ENCODE results near the gene SLC6A4.
"Not testable (repeated sequence)": the region's sequence is repeated elsewhere in the genome, so short reads cannot be mapped to it uniquely, and the experiment has no call there.

The SLC6A4 gene

DNA sequence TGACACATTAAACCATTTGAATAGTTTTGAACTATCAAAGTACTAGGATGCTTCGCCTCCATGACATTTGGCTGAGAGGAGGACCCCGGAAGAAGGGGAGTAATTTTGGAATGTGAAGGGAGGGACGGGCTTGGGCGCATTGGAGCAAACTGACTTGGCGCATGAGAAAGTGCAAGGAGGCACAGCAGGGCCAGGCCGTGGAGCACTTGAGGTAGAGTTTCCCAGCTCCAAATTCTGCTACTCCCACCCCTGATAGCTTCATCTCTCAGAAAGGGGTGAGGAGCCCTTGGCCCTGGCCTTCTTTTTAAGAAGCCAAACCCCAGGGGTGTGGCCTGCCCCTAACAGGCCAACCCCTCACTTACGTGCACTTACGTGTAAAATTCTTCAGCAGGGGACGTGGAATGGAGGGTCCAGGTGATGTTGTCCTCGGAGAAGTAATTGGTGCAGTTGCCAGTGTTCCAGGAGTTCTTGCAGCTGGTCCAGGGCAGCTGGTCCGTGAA is 17.7 kb downstream of the SLC6A4 start:
- no peak for DNase-seq

DNA sequence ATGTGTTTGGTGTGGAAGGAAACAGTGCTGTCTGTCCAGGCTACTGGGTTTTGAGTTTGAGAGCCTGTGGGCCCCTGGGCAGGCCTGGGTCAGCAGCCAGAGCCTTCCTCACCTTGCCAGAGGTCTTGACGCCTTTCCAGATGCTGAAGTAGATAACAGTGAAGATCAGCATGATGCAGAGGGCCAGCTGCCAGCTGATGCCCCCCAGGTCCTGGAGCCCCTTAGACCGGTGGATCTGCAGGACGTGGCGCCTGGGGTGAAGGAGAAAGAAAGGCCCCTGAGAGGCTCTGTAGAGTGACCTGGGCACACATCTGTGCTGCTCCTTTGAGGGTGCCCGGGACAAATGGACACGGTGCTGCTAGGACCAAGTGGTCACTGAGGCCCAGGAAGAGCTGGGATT is 18.4 kb downstream of the SLC6A4 start:
- DNase-seq, result no peak

DNA sequence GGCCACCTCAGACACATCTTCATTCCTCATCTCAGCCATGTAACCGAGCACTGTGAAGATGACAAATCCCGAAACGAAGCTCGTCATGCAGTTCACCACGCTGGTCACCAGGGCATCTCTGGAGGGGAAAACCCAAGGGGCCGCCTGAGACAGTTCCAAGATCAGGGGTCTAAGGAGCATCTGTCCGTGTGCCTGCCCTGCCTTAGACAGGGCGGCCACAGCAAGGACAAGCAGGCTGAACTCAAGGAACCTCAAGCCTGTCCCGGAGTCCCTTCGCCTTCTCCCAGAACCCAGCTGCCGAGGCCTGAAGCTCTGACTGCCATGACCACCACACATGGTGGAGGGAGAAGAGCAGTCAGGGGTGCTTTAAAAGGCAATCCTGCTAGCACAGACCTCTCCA is 22.7 kb downstream of the SLC6A4 start:
- DNase-seq, result no peak

- DNase-seq, result no peak
These were observed 24.1 kb downstream of the SLC6A4 start for GRCh38 chr17:30211371-30211770.

DNA sequence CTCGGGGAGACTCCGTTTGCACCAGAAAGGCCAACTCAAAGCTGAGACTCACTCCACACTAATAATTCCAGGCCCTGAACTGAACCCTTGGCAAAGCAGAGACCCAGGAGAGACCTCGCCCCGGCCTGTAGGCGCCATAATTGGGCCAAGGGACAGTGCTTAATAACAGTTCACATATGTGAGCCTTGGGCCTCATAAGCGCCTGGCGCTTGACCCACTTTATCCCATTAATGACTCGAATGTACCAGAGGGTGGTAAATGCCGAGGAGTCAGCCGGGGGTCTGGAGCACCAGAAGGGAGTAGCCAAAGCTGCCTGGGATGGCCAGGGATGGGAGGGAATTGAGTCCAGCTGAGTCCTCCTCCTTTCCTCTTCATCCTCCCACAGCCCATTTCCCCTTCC is 24.6 kb downstream of the SLC6A4 start:
- DNase-seq, result no peak

- DNase-seq, result no peak
These were observed 25.1 kb downstream of the SLC6A4 start for GRCh38 chr17:30210366-30210765.

GRCh38 chr17:30209930-30210329 is 25.6 kb downstream of the SLC6A4 start:
- DNase-seq, result no peak

DNA sequence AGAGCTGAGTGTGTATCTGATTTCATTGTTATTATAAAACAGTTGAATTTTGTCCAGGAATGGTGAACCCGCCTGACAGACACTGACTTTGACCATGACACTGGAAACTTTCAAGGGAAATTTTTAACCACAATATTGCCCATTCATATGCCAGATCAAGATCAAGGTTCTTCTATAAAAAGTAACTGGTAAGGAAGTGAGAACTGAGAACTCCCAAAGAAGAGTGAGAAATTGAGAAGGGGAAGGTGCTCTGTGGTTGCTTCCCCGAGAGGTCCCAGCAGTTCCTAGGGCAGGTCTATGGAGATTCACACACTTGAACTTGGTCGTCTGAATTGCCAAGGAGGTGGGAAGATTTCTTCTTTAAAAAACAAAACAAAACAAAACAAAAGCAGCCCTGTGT is 27.3 kb downstream of the SLC6A4 start:
- no peak for DNase-seq

- DNase-seq, result no peak
These were observed 27.8 kb downstream of the SLC6A4 start for GRCh38 chr17:30207655-30208054.

GRCh38 chr17:30203471-30203981 is 32.0 kb downstream of the SLC6A4 start:
- DNase-seq, result no peak

DNA sequence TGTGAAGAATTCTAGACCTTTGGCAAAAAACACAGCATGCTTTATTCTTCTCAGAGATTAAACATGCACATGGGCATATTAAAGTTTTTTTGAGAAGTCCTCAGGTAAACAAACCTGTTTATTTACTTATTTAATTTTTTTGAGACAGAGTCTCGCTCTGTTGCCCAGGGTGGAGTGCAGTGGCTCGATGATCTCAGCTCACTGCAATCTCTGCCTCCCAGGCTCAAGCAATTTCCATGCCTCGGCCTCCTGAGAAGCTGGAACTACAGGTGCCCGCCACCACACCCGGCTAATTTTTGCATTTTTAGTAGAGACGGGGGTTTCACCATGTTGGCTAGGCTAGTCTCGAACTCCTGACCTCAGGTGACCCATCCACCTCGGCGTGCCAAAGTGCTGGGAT is 34.8 kb downstream of the SLC6A4 start:
- not testable (repeated sequence) for DNase-seq

- DNase-seq, result no peak
These were observed 35.4 kb downstream of the SLC6A4 start for GRCh38 chr17:30200106-30200505.

GRCh38 chr17:30199600-30199999 is 35.9 kb downstream of the SLC6A4 start:
- DNase-seq, result no peak

DNA sequence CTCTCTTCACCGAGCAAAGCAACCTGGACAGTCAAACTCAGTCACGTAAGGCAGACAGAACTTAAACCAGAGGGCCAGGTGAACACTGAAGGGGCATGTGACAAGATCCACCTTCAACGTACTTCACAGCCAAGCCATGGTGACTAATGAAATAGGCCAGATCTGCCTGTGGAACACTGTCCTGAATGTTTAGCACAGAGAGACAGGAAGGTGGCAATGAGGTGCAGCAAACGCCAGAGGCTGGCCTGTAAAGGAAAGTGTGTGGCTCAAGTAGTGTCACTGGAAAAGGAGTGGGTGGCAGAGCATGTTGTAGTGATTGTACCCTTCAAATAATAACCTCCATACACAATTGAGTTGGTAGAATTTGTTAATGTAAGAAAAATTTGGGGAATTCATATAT is 38.1 kb downstream of the SLC6A4 start:
- DNase-seq, result no peak

GRCh38 chr17:30196504-30196903 is 39.0 kb downstream of the SLC6A4 start:
- no peak for DNase-seq

- DNase-seq, result no peak
These were observed 44.4 kb downstream of the SLC6A4 start for GRCh38 chr17:30191072-30191471.

- no peak for DNase-seq
These were observed 47.1 kb downstream of the SLC6A4 start for GRCh38 chr17:30188211-30188939.

DNA sequence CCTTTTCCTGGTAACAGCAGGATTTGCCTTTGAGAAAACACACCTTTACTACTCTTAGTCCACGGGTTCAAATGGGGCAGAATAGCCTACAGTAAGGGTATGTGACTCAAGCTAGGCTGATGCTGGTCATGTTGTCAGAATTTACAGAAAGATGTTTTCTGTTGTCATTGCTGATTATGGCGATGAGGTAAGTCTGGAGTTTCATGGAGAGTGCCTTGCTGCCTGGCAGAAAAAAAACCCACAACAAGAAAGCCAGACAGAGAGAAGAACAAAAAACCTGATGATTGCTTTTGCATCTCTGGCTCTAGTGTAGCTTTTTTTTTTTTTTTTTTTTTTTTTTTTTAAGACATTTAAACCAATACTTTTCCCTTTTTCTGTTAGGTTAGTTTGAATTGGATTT is 47.9 kb downstream of the SLC6A4 start:
- no peak for DNase-seq

GRCh38 chr17:30186761-30187160 is 48.7 kb downstream of the SLC6A4 start:
- DNase-seq, result no peak

DNA sequence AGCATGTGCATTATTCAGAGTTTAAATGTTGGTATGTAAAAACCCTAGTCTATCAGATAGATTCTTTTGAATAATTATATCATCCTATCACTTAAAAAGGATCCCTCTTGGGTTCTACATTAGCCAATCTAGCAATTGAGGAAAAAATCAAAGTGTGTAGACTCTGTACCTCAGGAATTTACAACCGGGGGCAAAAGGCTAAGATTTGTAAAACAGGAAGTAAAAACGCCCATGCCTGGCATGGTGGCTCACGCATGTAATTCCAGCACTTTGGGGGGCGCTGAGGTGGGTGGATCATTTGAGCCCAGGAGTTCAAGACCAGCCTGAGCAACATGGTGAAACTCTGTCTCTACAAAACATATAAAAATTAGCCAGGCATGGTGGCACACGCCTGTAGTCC is 58.6 kb downstream of the SLC6A4 start:
- no peak for DNase-seq

DNA sequence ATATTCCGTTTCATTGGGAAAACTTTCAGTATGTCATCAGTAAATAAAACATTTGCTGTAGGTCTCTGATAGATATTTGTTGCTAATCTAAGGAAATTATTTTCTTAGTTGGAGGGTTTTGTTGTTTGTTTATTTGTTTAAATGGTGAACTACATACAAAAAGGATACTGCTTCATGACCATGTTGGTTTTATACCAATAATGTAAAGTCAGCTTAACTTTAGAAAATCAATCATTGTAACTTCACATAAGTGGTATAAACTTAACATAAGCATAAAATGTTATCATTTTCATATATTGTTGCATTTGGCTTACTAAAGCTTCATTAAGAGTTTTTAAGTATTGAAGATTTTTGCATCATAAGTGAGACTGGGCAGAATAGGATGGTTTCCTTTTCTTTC is 60.9 kb downstream of the SLC6A4 start:
- no peak for DNase-seq

DNA sequence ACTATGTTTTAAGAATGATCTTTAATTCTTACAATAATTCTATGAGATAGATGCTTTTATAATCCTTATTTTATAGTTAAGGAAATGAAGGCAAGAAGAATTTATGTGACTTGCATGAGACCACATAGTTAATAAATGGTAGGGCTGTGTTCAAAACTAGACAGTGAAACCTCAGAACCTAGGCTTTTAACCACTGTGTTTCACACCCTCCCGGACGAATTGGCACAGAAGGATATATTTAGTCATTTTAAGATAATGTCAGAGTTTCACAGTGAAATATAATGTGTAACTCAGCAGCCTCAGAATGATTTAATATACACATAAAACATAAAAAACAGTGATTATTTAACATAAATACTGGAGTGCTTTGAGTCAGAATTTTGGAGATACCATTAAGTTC is 61.8 kb downstream of the SLC6A4 start:
- no peak for DNase-seq

GRCh38 chr17:30172560-30172959 is 62.9 kb downstream of the SLC6A4 start:
- no peak for DNase-seq

DNA sequence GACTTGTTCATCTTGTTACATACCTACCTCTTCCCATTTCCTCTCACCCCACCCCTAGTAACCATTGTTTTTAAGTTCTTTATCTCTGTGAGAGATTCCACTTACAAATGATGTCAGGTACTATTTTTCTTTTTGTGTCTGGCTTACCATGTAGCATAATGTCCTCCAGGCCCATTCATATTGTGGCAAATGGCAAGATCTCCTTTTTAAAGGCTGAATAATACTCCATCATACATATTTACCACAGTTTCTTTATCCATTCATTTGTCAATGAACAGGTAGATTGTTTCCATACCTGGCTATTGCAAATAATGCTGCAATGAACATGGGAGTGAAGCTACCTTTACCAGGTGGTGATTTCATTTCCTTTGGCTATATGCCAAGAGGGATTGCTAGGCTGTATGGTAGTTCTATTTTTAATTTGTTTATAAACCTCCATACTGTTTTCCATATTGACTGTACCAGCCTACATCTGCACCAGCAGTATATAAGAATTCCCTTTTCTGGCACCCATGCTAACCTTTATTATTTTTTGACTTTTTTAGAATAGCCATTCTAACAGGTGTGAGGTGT is 65.0 kb downstream of the SLC6A4 start:
- DNase-seq, result no peak

GRCh38 chr17:30165960-30166359 is 69.5 kb downstream of the SLC6A4 start:
- no peak for DNase-seq
